ENCODE measurements around the gene CPA4. TPM values are rescaled to one million over a fixed set of nuclear protein-coding genes. Genes with fewer than 3 reads are reported as not detected.

The CPA4 gene
- total RNA-seq, 3 donors from 2014 or later (not counting 1 experiment from before 2014, with no cell fraction given) = not detected

- no peaks in the 10 kb centered on the region for H3K4me1 ChIP-seq (ENCODE audit: control insufficient read depth, insufficient read depth, low read length)
- H3K27ac ChIP-seq (ENCODE audit: low read length) = no peak overlapping the region
Observed at GRCh38 chr7:130293521-130293920, 560 bp downstream of the CPA4 start.

DNA sequence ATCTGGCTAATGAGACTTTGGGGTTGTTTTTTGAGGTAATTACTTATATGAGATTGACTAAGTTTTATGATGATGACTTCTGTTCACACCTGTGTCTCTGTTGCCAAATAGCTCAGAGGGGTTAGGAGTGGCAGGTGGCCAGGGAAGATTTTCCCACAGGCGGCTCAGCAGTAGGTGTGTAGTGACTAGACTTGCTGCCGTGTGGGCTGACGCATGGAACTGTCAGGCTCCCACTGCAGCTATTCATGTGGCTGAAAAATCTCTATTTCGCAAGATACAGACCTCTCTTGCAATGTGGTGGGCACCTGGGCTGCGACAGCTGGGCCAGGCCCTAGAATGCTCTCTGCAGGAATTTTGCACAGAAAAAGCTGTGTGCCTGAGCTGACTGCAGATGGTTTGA, 1.4 kb downstream of the CPA4 start:
- Mint-ChIP-seq H3K9me3 (no peaks in the 10 kb centered on the region), H3K4me1 (no peaks in the 10 kb centered on the region), H3K4me3 (no peak overlapping the region), H3K27me3 (ENCODE audit: low read depth in 2 of 2) (peaks cover 0 to 10% of the 10 kb centered on the region in 2 donors), H3K36me3 (no peaks in the 10 kb centered on the region), H3K27ac (no peak overlapping the region)
- H3K4me3 ChIP-seq (ENCODE audit: low read length) = no peak overlapping the region
- no peak overlapping the region for H3K27ac ChIP-seq (ENCODE audit: low read length)
- DNase-seq = no peak
- no peaks in the 10 kb centered on the region for H3K36me3 ChIP-seq (ENCODE audit: control insufficient read depth, insufficient read depth, low read length)
- no peaks in the 10 kb centered on the region for H3K4me1 ChIP-seq (ENCODE audit: control insufficient read depth, insufficient read depth, low read length)
- intact Hi-C loops (cut with micrococcal nuclease) = no loop called here
- 64% methylated on average over 5 of the region's 5 CpGs for WGBS (ENCODE audit: insufficient coverage)
- TF ChIP-seq, protein P1, sequence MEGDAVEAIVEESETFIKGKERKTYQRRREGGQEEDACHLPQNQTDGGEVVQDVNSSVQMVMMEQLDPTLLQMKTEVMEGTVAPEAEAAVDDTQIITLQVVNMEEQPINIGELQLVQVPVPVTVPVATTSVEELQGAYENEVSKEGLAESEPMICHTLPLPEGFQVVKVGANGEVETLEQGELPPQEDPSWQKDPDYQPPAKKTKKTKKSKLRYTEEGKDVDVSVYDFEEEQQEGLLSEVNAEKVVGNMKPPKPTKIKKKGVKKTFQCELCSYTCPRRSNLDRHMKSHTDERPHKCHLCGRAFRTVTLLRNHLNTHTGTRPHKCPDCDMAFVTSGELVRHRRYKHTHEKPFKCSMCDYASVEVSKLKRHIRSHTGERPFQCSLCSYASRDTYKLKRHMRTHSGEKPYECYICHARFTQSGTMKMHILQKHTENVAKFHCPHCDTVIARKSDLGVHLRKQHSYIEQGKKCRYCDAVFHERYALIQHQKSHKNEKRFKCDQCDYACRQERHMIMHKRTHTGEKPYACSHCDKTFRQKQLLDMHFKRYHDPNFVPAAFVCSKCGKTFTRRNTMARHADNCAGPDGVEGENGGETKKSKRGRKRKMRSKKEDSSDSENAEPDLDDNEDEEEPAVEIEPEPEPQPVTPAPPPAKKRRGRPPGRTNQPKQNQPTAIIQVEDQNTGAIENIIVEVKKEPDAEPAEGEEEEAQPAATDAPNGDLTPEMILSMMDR (IDR thresholded peaks at IDR 0.05) = no peak
- no peaks in the 10 kb centered on the region for H3K9me3 ChIP-seq (ENCODE audit: control insufficient read depth, insufficient read depth, low read length)
- H3K27me3 ChIP-seq (ENCODE audit: control insufficient read depth, insufficient read depth, low read length) = no peaks in the 10 kb centered on the region
- ATAC-seq = no peak

More at GRCh38 chr7:130293521-130293920, 560 bp downstream of the CPA4 start:
- 64% methylated on average over 7 of the region's 8 CpGs for WGBS (ENCODE audit: insufficient coverage)
- no peak for ATAC-seq
- Mint-ChIP-seq H3K4me1 (no peaks in the 10 kb centered on the region), H3K4me3 (no peak overlapping the region), H3K27me3 (ENCODE audit: low read depth in 2 of 2) (peaks cover 0 to 3% of the 10 kb centered on the region in 2 donors), H3K27ac (no peak overlapping the region), H3K9me3 (no peaks in the 10 kb centered on the region), H3K36me3 (no peaks in the 10 kb centered on the region)
- DNase-seq = no peak
- Histone ChIP-seq H3K4me3 (ENCODE audit: low read length) (no peak overlapping the region), H3K36me3 (ENCODE audit: control insufficient read depth, insufficient read depth, low read length) (no peaks in the 10 kb centered on the region), H3K9me3 (ENCODE audit: control insufficient read depth, insufficient read depth, low read length) (no peaks in the 10 kb centered on the region), H3K27me3 (ENCODE audit: control insufficient read depth, insufficient read depth, low read length) (no peaks in the 10 kb centered on the region)
- intact Hi-C loops (cut with micrococcal nuclease) = no loop called here
- TF ChIP-seq, protein P1 (IDR thresholded peaks at IDR 0.05) = no peak

DNA sequence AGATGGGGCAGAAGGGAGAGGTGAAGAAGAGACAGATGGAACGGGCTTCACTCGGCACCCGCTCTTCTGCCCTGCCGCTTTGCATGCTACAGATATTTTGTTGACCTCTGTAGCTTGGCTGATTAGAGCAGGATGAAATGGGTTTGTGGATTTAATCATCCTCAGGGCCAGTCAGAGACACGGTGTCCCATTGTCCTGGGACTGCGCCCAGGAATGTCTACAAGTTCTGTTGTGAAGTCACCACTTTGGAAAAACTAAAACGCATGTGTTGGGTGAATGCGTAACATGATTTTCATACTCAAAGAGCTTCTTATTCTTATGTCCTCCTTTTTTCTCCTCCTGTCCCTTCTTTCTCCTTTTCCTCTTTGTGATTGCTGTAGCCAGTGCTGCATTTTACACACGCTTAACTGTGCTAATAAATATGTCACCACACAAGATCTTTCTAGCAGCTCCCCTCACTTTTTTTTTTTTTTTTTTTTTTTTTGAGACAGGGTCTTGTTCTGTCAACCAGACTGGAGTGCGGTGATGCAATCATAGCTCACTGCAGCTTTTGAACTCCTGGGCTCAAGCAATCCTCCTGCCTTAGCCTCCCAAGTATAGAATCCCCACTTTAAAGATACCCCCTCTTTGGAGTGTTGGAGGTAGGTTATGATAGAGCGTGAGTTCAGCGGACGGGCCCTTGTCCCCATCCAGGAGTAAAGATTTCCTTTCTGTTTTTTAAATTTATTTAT, 3.4 kb downstream of the CPA4 start:
- Mint-ChIP-seq H3K36me3 (no peaks in the 10 kb centered on the region), H3K27ac (no peak overlapping the region), H3K4me3 (no peak overlapping the region), H3K27me3 (ENCODE audit: low read depth in 2 of 2) (peaks cover 0 to 10% of the 10 kb centered on the region in 2 donors), H3K9me3 (no peaks in the 10 kb centered on the region), H3K4me1 (no peaks in the 10 kb centered on the region)
- Histone ChIP-seq H3K36me3 (ENCODE audit: control insufficient read depth, insufficient read depth, low read length) (no peaks in the 10 kb centered on the region), H3K27ac (ENCODE audit: low read length) (no peak overlapping the region), H3K4me3 (ENCODE audit: low read length) (no peak overlapping the region), H3K4me1 (ENCODE audit: control insufficient read depth, insufficient read depth, low read length) (no peaks in the 10 kb centered on the region), H3K27me3 (ENCODE audit: control insufficient read depth, insufficient read depth, low read length) (no peaks in the 10 kb centered on the region), H3K9me3 (ENCODE audit: control insufficient read depth, insufficient read depth, low read length) (no peaks in the 10 kb centered on the region)
- intact Hi-C loops (cut with micrococcal nuclease) = no loop called here
- 90% methylated on average over 9 of the region's 13 CpGs for WGBS (ENCODE audit: insufficient coverage)
- DNase-seq (no peak), ATAC-seq (no peak)
- TF ChIP-seq, protein P1 (IDR thresholded peaks at IDR 0.05) = no peak

Measured in natural killer cell (primary cell).